ENCODE data around the gene IL1F10. TPM values are rescaled to one million over a fixed set of nuclear protein-coding genes. Genes with fewer than 3 reads are reported as not detected.

IL1F10 gene
- total and polyA plus RNA-seq, 2 of the 13 experiments (the other 11 are each of a cell fraction or from before 2014, with no cell fraction given) = not detected

DNA sequence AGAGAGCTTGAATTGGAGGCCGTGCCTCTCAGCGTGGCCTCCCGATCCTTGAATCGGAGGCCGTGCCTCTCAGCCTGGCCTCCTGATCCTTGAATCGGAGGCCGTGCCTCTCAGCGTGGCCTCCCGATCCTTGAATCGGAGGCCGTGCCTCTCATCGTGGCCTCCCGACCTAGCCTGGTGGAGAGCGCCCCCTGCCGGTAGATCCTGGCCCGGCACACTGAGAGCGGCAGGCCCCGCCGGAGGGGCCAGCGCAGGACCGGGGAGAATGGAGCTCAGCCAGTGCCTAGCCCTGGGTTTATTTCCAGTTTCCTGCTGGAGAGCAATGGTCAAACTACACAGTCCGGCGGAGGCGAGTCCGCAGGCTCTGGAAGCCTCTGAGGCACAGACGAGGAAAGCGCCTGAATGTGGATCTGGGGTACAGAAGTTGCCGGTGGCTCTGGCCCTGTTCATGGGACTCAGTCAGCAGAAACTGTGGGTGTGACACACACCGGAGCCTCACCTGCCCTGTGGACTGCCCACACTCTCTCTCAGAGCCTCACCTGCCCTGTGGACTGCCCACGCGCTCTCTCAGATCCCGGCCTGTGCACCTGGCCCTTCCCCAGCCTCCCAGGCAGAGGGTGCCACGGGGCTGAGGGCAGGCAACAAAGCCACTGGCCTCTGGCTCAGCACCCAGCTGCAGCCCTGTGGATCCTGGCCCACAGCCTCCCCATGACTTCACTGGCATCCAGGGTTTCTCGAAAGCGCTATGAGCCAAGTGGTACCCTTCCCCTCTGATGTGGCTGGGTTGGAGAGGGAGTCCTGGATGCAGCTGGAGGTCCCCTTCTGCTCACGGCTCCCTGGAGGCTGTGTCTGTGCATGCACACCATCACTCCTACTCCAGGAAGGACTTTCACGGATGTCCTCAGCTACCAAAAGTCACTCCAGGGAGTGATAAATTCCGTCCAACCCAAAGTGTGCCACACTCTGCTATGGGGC is 16.6 kb upstream of the IL1F10 start:
- WGBS (ENCODE audit: low lambda C conversion rate) = 64% methylated on average over 29 of the region's 38 CpGs
- no peak for TF ChIP-seq TOE1 (CRISPR knock-in tag; IDR thresholded peaks at IDR 0.05)
- 0 out of 2 replicates have a peak, but pooled peaks have one; percentile 28 for TF ChIP-seq ZBTB7A (CRISPR knock-in tag; IDR thresholded peaks at IDR 0.05)
- peak; percentile 74; the same call in 1 of the 2 replicates for TF ChIP-seq ZMYM2 (CRISPR knock-in tag; IDR thresholded peaks at IDR 0.05)
- TF ChIP-seq ZNF224 (CRISPR knock-in tag; IDR thresholded peaks at IDR 0.05) = no peak
- TF ChIP-seq ZMYM3 (CRISPR knock-in tag; IDR thresholded peaks at IDR 0.05) = peak; percentile 27; the same call in 1 of the 2 replicates
- TF ChIP-seq PHF21A (CRISPR knock-in tag; IDR thresholded peaks at IDR 0.05) = no peak
- no peak for TF ChIP-seq ONECUT2 (CRISPR knock-in tag; IDR thresholded peaks at IDR 0.05)
- TF ChIP-seq, protein P1, sequence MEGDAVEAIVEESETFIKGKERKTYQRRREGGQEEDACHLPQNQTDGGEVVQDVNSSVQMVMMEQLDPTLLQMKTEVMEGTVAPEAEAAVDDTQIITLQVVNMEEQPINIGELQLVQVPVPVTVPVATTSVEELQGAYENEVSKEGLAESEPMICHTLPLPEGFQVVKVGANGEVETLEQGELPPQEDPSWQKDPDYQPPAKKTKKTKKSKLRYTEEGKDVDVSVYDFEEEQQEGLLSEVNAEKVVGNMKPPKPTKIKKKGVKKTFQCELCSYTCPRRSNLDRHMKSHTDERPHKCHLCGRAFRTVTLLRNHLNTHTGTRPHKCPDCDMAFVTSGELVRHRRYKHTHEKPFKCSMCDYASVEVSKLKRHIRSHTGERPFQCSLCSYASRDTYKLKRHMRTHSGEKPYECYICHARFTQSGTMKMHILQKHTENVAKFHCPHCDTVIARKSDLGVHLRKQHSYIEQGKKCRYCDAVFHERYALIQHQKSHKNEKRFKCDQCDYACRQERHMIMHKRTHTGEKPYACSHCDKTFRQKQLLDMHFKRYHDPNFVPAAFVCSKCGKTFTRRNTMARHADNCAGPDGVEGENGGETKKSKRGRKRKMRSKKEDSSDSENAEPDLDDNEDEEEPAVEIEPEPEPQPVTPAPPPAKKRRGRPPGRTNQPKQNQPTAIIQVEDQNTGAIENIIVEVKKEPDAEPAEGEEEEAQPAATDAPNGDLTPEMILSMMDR (CRISPR knock-in tag; IDR thresholded peaks at IDR 0.05) = peak; percentile 67
- TF ChIP-seq, protein P2, sequence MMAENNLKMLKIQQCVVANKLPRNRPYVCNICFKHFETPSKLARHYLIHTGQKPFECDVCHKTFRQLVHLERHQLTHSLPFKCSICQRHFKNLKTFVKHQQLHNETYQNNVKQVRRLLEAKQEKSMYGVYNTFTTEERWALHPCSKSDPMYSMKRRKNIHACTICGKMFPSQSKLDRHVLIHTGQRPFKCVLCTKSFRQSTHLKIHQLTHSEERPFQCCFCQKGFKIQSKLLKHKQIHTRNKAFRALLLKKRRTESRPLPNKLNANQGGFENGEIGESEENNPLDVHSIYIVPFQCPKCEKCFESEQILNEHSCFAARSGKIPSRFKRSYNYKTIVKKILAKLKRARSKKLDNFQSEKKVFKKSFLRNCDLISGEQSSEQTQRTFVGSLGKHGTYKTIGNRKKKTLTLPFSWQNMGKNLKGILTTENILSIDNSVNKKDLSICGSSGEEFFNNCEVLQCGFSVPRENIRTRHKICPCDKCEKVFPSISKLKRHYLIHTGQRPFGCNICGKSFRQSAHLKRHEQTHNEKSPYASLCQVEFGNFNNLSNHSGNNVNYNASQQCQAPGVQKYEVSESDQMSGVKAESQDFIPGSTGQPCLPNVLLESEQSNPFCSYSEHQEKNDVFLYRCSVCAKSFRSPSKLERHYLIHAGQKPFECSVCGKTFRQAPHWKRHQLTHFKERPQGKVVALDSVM (CRISPR knock-in tag; IDR thresholded peaks at IDR 0.05) = peak; percentile 99
- TF ChIP-seq GTF2F1 (IDR thresholded peaks at IDR 0.05; ENCODE audit: low read length) = no peak
- peak; percentile 47; the same call in 1 of the 2 replicates for TF ChIP-seq POGZ (CRISPR knock-in tag; IDR thresholded peaks at IDR 0.05)
- in situ Hi-C loops (cut with HindIII; ENCODE audit: extremely low pct_ligation_motif_present, low pct_unique_long_range_greater_than_20kb) = no loop called here

More for the DNA sequence above, 16.6 kb upstream of the IL1F10 start:
- no peaks in the 10 kb centered on the region for H3K36me3 ChIP-seq (replicated peaks in 1 of 2; ENCODE audit: control insufficient read depth in 1 of 2, insufficient read depth in 2 of 2, low read length in 2 of 2)
- no peak overlapping the region for H3K4me2 ChIP-seq (ENCODE audit: low read depth, low read length)
- no peaks in the 10 kb centered on the region for H3K79me2 ChIP-seq (ENCODE audit: insufficient read depth, low read length)
- FAIRE-seq (no peak), DNase-seq (ENCODE audit: low spot score) (no peak), ATAC-seq (peak; percentile 51)
- ChIA-PET CTCF (ENCODE audit: low intra/inter-chr PET ratio, low total read pairs) (no interaction called here), POLR2A (no interaction called here)
- peaks cover 14% of the 10 kb centered on the region; the same call in 1 of the 2 replicates for H3K9me3 ChIP-seq (ENCODE audit: low read length)
- H3K9ac ChIP-seq (ENCODE audit: insufficient read depth, low read depth, low read length) = no peak overlapping the region
- no peaks in the 10 kb centered on the region for H4K20me1 ChIP-seq (ENCODE audit: insufficient read depth, low read length)
- H3K27ac ChIP-seq (ENCODE audit: extremely low read length, insufficient read depth, low read length) = no peak overlapping the region
- peaks cover 1 to 10% of the 10 kb centered on the region in 2 experiments; a peak in 3 of 5 replicates for H3K27me3 ChIP-seq (ENCODE audit: control insufficient read depth in 1 of 2, insufficient read depth in 2 of 2, low read length in 2 of 2)
- H3K4me3 ChIP-seq (replicated peaks in 1 of 3; ENCODE audit: insufficient read depth in 1 of 3, low read depth in 2 of 3, low read length in 3 of 3) = no peak overlapping the region
- H2AFZ ChIP-seq (ENCODE audit: low read length) = no peak overlapping the region
- no TSS peak for BruUV-seq (replicated peaks)
- H3K4me1 ChIP-seq (ENCODE audit: insufficient read depth, low read length) = no peaks in the 10 kb centered on the region
- intact Hi-C loops (cut with micrococcal nuclease; ENCODE audit: unreplicated experiment) = no loop called here

Measured in HepG2 (cell line).